HuH-7.5 (cell line): ENCODE data around the gene CRAMP1.
"Not testable (repeated sequence)": the region's sequence is repeated elsewhere in the genome, so short reads cannot be mapped to it uniquely, and the experiment has no call there.

Experiments
- DNase-seq: peaks from one replicate; pipeline ENCODE4 v3.0.0; 2011; ENCODE audit warnings: low spot score

CRAMP1 gene

DNA sequence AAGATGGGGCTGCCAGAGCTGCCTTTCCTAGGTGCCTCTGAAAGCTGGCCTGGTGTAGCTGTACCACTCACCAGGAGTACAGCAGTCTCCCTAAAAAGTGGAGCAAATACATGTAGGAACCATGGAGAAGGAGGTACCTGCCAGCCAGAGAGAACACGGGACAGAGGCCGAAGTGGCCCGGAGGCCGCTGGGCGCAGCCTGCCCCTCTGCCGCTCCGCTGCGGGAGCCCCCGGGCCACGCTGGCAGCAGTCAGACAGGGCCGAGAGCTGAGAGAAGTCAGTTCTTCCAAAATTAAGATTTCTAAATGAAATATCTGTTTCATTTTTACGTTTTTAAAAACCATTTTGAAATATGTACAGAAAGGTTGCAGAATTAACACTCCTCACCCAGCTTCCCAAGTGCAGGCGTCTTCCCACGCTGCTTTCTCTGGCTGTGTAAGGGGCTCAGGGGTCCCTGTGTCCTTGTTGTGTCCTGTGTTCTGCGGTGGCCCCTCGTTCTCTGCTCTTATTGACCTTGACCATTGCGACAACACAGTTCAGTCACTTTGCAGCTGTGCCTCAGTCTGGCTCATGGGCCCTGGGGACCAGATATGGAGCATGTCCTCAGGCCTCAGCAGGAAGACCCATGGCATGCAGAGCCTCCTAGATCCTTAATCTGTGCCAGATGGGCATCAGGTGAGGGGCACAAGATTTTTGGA, 98.8 kb downstream of the CRAMP1 start:
- DNase-seq: no peak

DNA sequence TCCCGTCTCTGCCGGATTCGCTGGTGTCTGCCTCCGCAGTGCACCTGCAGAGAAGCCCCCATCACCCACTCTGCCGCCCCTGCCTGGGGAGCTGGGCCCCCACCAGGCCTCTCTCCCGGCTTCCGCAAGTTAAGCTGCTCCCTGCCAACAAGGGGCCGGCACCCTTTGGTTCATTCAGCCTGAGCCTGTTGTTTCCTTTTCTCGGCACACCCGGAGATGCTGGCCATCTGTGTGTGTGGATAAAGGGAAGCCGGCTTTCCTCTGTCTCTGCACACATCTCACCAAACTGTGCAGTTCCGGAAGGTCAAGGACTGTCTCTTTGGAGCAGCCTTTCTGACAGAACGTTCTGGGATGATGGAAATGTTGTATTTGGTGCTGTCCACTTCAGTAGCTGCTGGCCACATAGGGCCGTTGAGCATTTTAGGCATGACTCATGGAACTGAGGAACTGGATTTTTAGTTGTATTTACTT, 100.7 kb downstream of the CRAMP1 start:
- DNase-seq: no peak

DNA sequence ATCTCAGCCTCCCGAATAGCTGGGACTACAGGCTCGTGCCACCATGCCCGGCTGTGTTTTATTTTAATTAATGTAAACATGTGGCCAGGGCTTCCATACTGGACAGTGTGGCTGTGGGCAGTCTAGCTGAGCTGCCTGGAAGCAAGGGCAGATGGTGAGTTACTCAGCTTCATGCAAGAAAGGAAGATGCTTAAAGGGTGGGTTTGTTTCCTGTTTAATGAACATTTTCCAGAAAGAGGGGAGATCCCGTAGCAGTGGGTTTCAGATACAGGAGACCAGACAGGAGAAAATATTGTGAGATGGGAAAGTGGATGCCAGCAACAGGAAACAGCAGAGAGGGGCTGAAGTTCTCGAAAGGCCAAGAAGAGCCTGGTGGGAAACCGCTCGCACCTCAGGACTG, 101.2 kb downstream of the CRAMP1 start:
- DNase-seq: no peak

DNA sequence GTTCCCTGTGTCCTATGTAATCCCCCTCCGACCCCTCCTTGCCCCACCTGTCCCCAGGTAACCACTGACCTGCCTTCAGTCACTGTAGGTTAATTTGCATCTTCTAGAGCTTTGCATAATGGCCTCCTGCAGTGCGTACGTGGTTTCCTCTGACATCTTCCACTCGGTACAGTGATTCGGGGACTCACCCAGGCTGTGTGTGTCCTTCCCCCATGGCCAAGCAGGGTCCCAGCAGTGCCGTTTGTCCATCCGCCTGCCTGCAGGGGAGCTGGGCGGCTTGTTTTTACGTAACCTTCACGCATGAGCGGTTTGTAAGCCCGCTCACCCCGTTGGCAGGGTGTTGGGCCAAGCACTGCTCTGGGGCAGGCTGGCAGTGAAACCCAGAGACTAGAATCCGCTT, 101.8 kb downstream of the CRAMP1 start:
- no peak for DNase-seq

DNA sequence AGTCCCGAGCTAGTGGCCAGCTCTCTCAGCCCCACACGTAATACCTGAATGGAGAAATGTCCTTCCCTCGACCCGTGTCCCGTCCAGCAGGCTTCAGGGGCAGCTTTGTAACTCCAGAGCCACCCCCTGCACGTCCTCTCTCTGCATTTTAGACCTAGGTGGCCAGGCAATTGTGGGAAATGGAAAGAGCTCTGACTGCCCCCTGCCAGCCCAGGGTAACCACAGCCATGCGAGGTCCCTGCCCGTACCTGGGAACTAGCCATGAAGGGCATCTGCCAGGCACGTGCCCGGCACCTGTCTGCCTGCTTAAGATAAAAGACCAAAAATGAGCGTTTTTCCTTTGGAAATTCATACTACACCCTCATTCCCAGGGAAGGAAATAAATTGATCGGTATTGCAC, 103.1 kb downstream of the CRAMP1 start:
- DNase-seq: no peak

DNA sequence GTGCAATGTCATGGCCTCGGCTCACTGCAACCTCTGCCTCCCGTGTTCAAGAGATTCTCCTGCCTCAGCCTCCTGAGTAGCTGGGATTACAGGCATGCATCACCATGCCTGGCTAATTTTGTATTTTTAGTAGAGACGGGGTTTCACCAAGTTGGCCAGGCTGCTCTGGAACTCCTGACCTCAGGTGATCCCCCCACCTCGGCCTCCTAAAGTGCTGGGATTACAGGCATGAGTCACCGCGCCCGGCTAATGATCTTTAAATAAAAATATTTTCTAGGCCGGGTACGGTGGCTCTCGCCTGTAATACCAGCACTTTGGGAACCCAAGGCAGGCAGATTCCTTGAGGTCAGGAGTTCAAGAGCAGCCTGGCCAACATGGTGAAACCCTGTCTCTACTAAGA, 106.1 kb downstream of the CRAMP1 start:
- not testable (repeated sequence) for DNase-seq

DNA sequence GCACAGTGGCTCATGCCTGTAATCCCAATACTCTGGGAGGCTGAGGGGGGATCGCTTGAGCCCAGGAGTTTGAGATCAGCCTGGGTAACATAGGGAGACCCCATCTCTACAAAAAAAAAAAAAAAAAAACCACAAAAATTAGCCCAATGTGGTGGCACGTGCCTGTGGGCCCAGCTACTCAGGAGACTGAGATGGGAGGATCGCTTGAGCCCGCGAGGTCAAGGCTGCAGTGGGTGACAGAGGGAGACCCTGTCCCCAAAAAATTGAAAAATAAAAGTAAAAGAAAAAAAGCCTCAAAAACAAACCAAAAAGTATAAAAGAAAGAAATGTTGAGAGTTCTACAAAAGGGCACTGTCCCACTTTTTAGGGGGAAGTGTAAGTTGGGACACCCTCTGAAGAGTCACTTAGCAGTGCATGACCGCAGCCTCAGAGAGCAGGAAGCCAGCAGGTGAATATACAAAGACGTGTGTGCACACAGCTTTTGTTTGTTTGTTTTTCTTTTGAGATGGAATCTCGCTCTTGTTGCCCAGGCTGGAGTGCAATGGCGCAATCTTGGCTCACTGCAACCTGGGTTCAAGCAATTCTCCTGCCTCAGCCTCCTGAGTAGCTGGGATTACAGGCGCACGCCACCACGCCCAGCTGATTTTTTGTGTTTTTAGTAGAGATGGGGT, 107.5 kb downstream of the CRAMP1 start:
- peak; percentile 48 for DNase-seq

DNA sequence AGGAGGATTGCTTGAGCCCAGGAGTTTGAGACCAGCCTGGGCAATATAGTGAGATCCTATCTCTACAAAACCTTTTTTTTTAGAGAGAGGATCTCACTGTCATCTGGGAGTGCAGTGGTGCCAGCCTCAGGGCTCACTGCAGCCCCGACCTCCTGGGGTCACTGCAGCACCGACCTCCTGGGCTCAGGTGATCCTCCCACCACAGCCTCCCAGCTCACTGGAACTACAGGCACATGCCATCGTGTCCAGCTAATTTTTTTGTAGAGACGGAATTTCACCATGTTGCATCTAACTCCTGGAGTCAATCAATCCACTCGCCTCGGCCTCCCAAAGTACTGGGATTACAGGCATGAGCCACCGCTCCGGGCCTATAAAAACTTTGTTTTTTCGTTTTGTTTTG, 109.2 kb downstream of the CRAMP1 start:
- no peak for DNase-seq

DNA sequence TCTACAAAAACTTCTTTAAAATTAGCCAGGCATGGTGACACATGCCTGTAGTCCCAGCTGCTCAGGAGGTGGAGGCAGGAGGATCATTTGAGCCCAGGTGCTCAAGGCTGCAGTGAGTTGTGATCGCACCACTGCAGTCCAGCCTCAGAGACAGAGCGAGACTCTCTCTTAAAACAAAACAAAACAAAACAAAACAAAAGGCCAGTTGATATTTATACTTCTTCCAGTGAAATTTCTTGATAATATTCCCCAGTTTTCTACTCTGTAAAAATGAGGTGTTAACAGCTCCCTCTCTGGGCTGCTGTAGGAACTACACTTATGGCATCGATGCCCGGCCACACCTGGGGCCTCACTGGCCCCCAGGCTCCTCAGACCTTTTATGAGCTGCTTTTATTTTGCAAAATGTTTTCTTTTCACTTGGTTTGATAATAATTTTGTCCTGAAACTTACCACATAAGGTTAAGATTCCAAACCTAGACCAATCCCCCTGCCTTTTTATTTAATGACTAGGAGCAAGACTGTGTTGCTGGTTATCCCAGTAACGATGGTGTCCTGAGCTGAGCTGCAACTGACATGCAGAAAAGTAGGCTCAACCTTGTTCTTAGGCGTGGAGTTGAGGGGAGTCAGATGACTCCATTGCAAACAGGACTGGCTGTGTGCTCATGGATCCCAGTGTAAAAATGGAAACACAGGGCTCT, 111.4 kb downstream of the CRAMP1 start:
- DNase-seq: peak; percentile 57

DNA sequence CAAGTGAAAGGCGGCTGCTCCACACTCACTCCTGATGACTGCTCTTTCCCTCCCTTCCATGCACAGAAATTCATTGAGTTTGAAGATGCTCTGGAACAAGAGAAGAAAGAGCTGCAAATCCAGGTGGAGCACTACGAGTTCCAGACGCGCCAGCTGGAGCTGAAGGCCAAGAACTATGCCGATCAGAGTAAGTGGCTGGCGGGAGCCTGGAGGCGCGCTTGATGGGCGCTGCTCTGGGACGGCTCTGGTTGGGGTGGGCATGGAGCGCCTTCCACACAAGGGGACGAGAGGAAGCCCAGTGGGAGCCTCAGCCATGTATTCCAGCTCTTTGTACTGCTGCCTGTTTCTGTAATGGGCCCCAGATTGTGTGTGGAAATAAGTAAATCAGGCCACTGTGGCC, 112.3 kb downstream of the CRAMP1 start:
- no peak for DNase-seq

DNA sequence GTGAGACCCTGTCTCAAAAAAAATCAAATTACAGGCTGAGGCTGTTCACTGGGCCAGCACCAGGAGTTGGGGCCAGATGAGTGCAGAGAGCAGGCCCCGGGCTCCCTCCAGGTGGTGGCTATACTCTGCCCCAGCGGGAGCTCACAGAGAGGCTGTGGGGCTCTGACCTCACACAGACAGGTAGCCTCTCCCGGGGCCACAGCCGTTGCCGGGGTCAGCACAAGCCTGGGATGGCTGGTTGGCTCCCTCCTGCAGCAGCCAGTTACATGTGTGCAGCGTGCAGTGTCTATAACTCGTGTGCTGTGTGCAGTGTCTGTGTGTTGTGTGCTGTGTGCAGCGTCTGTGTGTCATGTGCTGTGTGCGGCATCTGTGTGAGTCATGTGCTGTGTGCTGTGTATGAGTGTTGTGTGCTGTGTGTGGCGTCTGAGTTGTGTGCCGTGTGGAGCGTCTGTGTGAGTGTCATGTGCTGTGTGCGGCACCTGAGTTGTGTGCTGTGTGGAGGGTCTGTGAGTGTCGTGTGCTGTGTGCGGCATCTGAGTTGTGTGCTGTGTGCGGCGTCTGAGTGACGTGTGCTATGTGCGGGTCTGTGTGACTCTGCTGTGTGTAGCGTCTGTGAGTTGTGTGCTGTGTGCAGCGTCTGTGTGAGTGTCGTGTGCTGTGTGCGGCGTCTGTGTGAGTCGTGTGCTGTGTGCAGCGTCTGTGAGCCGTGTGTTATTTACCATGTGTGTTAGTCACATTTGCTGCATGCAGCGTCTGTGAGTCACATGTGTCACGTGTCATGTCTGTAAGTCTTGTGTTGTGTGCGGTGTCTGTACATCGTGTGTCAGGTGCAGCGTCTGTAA, 114.7 kb downstream of the CRAMP1 start:
- DNase-seq: no peak
